Middle frontal gyrus (tissue), 1 donor: Measurements from ENCODE around the gene TEAD1.
"Not testable (repeated sequence)": the region's sequence is repeated elsewhere in the genome, so short reads cannot be mapped to it uniquely, and the experiment has no call there.

Experiments
- DNase-seq: peaks from one replicate; pipeline ENCODE4 v3.0.0-alpha.2; 2015; ENCODE audit warnings: low spot score; ENCODE audit errors: extremely low spot score

The TEAD1 gene

GRCh38 chr11:12733091-12733490 lies 58.9 kb downstream of the TEAD1 start:
- no peak for DNase-seq

- no peak for DNase-seq
Observed at GRCh38 chr11:12734625-12735024, 60.4 kb downstream of the TEAD1 start.

GRCh38 chr11:12735262-12735661 lies 61.0 kb downstream of the TEAD1 start:
- no peak for DNase-seq

- no peak for DNase-seq
Observed at GRCh38 chr11:12737024-12737423, 62.8 kb downstream of the TEAD1 start.

- DNase-seq = no peak
Observed at GRCh38 chr11:12741671-12742216, 67.5 kb downstream of the TEAD1 start.

- no peak for DNase-seq
Observed at GRCh38 chr11:12743834-12744449, 69.7 kb downstream of the TEAD1 start.

- DNase-seq = no peak
Observed at GRCh38 chr11:12744826-12745502, 70.7 kb downstream of the TEAD1 start.

GRCh38 chr11:12745787-12746186 lies 71.6 kb downstream of the TEAD1 start:
- no peak for DNase-seq

- DNase-seq = no peak
Observed at GRCh38 chr11:12746593-12747097, 72.4 kb downstream of the TEAD1 start.

- DNase-seq = no peak
Observed at GRCh38 chr11:12748561-12748960, 74.3 kb downstream of the TEAD1 start.

- no peak for DNase-seq
Observed at GRCh38 chr11:12749442-12749841, 75.2 kb downstream of the TEAD1 start.

GRCh38 chr11:12750181-12750580 lies 76.0 kb downstream of the TEAD1 start:
- DNase-seq = no peak

GRCh38 chr11:12752868-12753524 lies 78.8 kb downstream of the TEAD1 start:
- DNase-seq = no peak

GRCh38 chr11:12754021-12754420 lies 79.8 kb downstream of the TEAD1 start:
- no peak for DNase-seq

- DNase-seq = no peak
Observed at GRCh38 chr11:12754582-12755234, 80.5 kb downstream of the TEAD1 start.

GRCh38 chr11:12755510-12756453 lies 81.6 kb downstream of the TEAD1 start:
- no peak for DNase-seq

- no peak for DNase-seq
Observed at GRCh38 chr11:12756454-12756806, 82.2 kb downstream of the TEAD1 start.

- DNase-seq = no peak
Observed at GRCh38 chr11:12756867-12757266, 82.6 kb downstream of the TEAD1 start.

- DNase-seq = no peak
Observed at GRCh38 chr11:12757416-12757815, 83.2 kb downstream of the TEAD1 start.

GRCh38 chr11:12758117-12758516 lies 83.9 kb downstream of the TEAD1 start:
- not testable (repeated sequence) for DNase-seq

- DNase-seq = no peak
Observed at GRCh38 chr11:12761029-12761428, 86.8 kb downstream of the TEAD1 start.
